Peyer's patch (tissue), 4 donors: ENCODE results near the gene CDADC1.

ENCODE experiments used
- POLR2A ChIP-seq, 2 donors: fragments of 450-650 bp; IDR thresholded peaks; one replicate each; pipeline ENCODE4 v1.5.1; 2017; ENCODE audit warnings: antibody characterized with exemption in 2 of 2, mild to moderate bottlenecking in 2 of 2, moderate library complexity in 2 of 2
- TF ChIP-seq, protein P1 (sequence below), 6 experiments: fragments of 450-650 bp in 4 of 6; fragments of 200-600 bp in 2 of 6; sonication (generic) in 1 of 6; IDR thresholded peaks; one replicate each; pipeline ENCODE4 v1.5.1; 2017 to 2019; ENCODE audit warnings: antibody characterized with exemption in 6 of 6, mild to moderate bottlenecking in 3 of 6, moderate library complexity in 1 of 6

- TF ChIP-seq, protein P1, sequence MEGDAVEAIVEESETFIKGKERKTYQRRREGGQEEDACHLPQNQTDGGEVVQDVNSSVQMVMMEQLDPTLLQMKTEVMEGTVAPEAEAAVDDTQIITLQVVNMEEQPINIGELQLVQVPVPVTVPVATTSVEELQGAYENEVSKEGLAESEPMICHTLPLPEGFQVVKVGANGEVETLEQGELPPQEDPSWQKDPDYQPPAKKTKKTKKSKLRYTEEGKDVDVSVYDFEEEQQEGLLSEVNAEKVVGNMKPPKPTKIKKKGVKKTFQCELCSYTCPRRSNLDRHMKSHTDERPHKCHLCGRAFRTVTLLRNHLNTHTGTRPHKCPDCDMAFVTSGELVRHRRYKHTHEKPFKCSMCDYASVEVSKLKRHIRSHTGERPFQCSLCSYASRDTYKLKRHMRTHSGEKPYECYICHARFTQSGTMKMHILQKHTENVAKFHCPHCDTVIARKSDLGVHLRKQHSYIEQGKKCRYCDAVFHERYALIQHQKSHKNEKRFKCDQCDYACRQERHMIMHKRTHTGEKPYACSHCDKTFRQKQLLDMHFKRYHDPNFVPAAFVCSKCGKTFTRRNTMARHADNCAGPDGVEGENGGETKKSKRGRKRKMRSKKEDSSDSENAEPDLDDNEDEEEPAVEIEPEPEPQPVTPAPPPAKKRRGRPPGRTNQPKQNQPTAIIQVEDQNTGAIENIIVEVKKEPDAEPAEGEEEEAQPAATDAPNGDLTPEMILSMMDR (IDR thresholded peaks at IDR 0.05), result no peak
- TF ChIP-seq POLR2A (IDR thresholded peaks at IDR 0.05), result no peak
These were observed 29.2 kb upstream of the CDADC1 start for GRCh38 chr13:49218493-49219051.
